HFFc6 (cell line): Measurements from ENCODE around the gene SRR. TPM values are rescaled to one million over a fixed set of nuclear protein-coding genes. Genes with fewer than 3 reads are reported as not detected.

Experiments
- DNase-seq: peaks from one replicate; pipeline ENCODE4 v3.0.0-alpha.2; 2018
- H3K27ac Mint-ChIP-seq: 2 replicates; pipeline ENCODE4 v1.8.0; 2020; ENCODE audit warnings: mild to moderate bottlenecking, mixed read lengths
- H3K27me3 Mint-ChIP-seq: 2 replicates; pipeline ENCODE4 v1.8.0; 2021; ENCODE audit warnings: mild to moderate bottlenecking, moderate library complexity, mixed read lengths; ENCODE audit not compliant: insufficient read depth
- H3K36me3 Mint-ChIP-seq: 2 replicates; pipeline ENCODE4 v1.8.0; 2021; ENCODE audit warnings: low read depth, mixed read lengths
- H3K4me1 Mint-ChIP-seq: 2 replicates; pipeline ENCODE4 v1.8.0; 2020; ENCODE audit warnings: low read depth, mixed read lengths
- H3K4me3 Mint-ChIP-seq: 2 replicates; pipeline ENCODE4 v1.8.0; 2020; ENCODE audit warnings: mild to moderate bottlenecking, moderate library complexity, mixed read lengths
- H3K9me3 Mint-ChIP-seq: 2 replicates; pipeline ENCODE4 v1.8.0; 2020; ENCODE audit warnings: mild to moderate bottlenecking, mixed read lengths
- CTCF ChIP-seq: fragments of 200-600 bp; sonication (generic); IDR thresholded peaks from 2 replicates; pipeline ENCODE4 v1.5.0; 2021; ENCODE audit warnings: antibody characterized with exemption, mild to moderate bottlenecking
- total RNA-seq, 6 experiments: library from RNA; stranded (reverse); fragmentation: NEBNext Ultra II Directional; extraction: Animal tissue kit (Norgen Biotek cat#: 25700); gene quantifications; 2 replicates in 1 of 6; 3 replicates in 5 of 6; pipeline ENCODE4 v1.2.3, GENCODE V29; 2021

Gene SRR
- total RNA-seq, 6 experiments from 2014 or later, result 18.5 to 29.7 (median 21.8) TPM

- Mint-ChIP-seq H3K27ac (no peak overlapping the region), H3K36me3 (0 out of 2 replicates have a peak, but pooled peaks cover 4% of the 10 kb centered on the region), H3K9me3 (no peaks in the 10 kb centered on the region), H3K27me3 (peaks cover 2% of the 10 kb centered on the region; the same call in 1 of the 2 replicates), H3K4me3 (no peak overlapping the region; the same call in 1 of the 2 replicates), H3K4me1 (no peaks in the 10 kb centered on the region)
- TF ChIP-seq CTCF, result no peak
- no peak for DNase-seq
These were observed 68.9 kb downstream of the SRR start for GRCh38 chr17:2372681-2373080.

GRCh38 chr17:2373179-2373578 lies 69.4 kb downstream of the SRR start:
- H3K36me3 Mint-ChIP-seq, result 0 out of 2 replicates have a peak, but pooled peaks cover 4% of the 10 kb centered on the region
- no peak for DNase-seq
- H3K27ac Mint-ChIP-seq, result no peak overlapping the region
- TF ChIP-seq CTCF, result no peak
- no peaks in the 10 kb centered on the region for H3K9me3 Mint-ChIP-seq
- peaks cover 2% of the 10 kb centered on the region; the same call in 1 of the 2 replicates for H3K27me3 Mint-ChIP-seq
- no peak overlapping the region for H3K4me3 Mint-ChIP-seq
- H3K4me1 Mint-ChIP-seq, result no peaks in the 10 kb centered on the region

Other genes with a start within 250 kb of the SRR start
- gene HIC1, start 248.8 kb upstream of the SRR start, total RNA-seq, result 10 to 100 TPM; 42.7 to 51.9 (median 48.0) TPM
- 10 to 100 TPM; 29.5 to 37.4 (median 31.8) TPM for gene SMG6, start 165 bp upstream of the SRR start, total RNA-seq
- gene TSR1, start 32.5 kb downstream of the SRR start, total RNA-seq, result 10 to 100 TPM; 35.9 to 43.2 (median 37.6) TPM
- 10 to 100 TPM; 22.4 to 28.2 (median 26.1) TPM for gene SGSM2, start 33.6 kb downstream of the SRR start, total RNA-seq
- gene MNT, start 97.1 kb downstream of the SRR start, total RNA-seq, result 10 to 100 TPM; 19.4 to 25.4 (median 21.9) TPM
- gene METTL16, start 207.9 kb downstream of the SRR start, total RNA-seq, result 10 to 100 TPM; 21.7 to 25.7 (median 24.1) TPM